CD4-positive, alpha-beta T cell treated with Interleukin-6 for 4 hours (primary cell): ENCODE measurements around the gene MND1.

Experiments
- DNase-seq: peaks from one replicate; pipeline ENCODE4 v3.0.0-alpha.2; 2020; ENCODE audit warnings: mixed read lengths

Gene MND1

DNA sequence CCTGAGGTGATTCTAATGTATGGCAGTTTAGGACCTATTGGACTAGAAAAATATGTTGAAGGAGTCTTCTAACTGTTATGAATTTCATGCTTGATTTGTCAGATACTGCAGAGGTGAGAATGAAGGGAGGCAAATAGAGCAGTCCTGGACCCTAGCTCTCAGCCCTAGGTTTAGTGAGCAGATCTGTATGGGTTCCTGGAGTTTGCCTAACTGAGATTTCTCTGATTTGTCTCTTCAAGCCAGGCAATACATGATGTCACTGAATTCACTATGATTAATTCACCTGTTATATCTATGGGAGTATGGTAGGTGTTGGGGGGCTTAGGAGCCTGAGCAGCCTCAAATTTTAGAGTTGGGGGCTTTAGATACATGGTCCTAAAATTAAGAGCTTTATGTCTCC lies 2.6 kb downstream of the MND1 start:
- no peak for DNase-seq

DNA sequence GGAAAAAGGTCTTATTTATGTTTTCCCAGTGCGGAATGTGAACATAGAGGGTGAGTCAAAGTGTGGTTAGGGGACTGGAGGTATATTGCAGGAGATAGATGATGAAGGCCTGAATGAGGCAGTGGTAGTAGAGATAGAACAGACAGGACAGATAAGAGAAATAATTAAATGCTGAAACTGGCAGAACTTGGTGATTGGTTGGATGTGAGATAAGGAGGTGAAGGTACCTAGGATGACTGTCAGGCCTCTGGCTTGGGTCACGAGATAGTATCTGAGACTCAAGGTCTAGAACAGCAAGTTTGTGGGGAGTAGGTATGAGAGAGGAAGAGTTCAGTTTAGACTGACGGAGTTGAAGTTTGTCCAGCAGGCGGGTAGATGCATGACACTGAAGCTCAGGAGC lies 3.5 kb downstream of the MND1 start:
- DNase-seq = no peak

DNA sequence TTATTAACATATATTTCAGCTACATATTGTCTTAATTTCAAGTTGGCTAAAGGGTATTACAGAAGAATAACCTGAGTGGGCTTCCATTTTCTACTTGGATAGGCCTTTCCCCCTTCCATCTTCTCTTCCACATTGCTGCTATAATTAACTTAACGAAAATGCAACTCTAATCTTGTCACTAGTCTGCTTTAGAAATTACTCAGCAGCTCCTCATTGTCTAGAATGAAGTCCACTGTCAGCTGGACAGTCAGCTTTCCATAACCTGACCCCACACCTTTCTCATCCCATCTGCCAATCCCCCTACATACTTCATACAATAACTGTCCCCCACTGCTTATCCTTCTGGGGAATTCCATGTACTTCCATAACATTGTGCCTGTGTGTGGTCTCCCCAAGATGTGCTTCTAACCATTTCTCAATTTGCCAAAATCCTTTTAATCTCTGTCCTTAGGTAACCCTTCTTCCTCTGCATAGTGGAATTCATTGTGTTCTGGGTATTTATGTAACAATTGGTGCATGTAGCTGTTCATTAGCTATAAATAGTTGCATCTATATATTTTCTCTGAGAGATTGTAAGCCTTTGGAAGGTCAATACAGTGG lies 4.8 kb downstream of the MND1 start:
- no peak for DNase-seq

DNA sequence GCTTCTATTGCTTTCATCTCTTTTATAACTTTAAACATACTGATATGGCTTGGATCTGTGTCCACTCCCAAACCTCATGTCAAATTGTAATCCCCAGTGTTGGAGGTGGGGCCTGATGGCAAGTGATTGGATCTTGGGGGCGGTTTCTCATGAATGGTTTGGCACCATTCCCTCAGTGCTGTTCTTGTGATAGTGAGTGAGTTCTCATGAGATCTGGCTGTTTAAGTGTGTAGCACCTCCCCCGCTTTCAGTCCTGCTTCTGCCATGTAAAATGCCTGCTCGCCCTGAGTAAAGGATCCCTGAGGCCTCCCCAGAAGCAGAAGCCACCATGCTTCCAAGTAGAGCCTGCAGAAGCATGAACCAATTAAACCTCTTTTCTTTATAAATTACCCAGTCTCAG lies 17.7 kb downstream of the MND1 start:
- no peak for DNase-seq

DNA sequence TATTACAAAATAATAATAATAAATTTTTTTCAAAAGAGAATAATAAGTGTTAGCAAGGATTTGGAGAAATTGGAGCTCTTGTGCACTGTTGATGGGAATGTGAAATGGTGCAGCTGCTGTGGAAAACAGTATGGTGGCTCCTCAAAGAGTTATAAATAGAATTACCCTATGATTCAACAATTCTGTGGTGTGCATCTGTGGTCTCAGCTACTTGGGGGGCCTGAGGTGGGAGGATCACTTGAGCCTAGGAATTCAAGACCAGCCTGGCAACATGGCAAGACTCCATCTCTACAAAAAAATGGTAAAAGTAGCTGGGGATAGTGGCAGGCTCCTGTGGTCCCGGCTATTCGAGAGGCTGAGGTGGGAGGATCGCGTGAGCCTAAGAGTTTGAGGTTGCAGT lies 19.6 kb downstream of the MND1 start:
- no peak for DNase-seq

DNA sequence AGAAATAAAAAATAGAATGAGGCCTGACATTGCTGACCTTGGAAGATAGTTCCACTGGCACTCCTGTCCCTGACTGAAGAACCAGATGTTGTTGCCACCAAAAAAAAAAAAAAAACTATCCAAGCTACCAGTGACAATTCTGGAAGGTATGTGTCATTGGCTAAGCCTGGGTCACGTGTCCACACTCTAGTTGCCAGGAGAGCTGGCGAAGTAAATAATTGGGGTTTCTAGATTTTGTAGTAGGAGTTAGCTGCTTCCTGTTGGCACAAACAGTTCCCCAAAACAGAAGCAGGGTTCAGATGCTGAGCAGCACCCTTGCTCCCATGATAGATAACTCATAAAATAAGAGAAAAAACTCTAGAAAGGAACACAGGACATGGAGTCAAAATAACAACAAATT lies 20.5 kb downstream of the MND1 start:
- no peak for DNase-seq

DNA sequence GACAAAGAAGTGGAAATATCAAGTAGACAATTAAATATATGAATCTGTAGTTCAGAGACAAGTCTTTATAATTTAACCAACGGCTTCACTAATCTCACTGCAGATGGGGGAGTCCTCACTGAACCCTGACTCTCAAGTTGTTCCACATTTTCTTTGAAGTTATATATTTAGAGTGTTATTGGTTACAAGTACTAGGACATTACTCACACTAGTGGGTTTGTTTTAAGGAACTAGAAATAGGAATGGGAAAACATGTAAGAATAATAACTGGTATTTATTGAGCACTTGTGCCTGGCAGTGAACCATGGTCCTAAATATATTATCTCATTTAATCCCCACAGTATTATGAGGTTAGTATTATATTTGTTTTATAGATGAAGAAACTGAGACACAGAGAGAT lies 22.0 kb downstream of the MND1 start:
- DNase-seq = no peak

DNA sequence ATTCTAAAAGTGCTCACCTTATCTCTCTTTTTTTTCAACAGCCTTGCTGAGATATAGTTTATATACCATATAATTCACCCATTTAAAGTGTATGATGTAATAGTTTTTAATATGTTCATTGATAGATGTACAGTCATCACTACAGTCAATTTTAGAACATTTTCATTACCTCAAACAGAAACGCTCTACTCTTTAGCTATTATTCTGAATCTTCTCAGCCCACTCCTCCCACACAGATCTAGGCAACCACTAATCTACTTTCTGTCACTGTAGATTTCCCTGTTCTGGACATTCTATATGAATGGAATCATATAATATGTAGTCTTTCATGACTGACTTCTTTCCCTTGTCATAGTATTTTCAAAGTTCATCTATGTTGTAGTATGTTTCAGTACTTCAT lies 22.6 kb downstream of the MND1 start:
- DNase-seq = no peak

DNA sequence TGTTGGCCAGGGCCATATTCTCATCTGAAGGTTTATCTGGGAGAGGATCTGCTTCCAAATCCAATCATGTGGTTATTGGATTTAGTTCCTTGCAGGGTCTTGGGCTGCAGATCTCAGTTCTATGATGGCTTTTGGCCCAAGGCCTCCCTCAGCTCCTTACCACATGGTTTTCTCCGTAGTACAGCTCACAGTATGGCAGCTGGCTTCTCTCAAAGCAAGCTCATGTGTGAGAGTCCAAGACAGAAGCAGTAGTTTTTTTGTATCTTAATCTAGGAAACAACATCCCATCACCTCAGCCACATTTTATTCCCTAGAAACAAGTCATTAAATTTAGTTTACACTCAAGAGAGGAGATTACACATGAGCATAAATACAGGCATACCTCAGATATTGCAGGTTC lies 24.5 kb downstream of the MND1 start:
- DNase-seq = no peak

DNA sequence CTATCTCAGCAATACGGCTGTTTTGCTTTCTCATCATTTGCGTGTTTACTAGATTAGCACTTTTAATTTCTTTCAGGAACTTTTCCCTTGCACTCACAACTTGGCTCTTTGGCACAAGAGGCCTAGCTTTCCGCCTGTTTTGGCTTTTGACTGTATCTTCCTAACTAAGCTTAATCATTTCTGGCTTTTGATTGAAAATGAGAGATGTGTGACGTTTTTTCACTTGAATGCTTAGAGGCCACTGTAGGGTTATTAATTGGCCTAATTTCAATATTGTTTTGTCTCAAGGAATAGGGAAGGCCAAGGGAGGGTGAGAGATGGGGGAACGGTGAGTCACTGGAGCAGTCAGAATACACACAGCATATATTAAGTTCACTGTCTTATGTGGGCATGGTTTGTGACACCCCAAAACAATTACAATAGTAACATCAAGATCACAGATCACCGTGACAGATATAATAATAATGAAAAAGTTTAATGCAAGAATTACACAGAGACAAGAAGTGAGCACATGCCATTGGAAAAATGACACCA lies 27.3 kb downstream of the MND1 start:
- no peak for DNase-seq

DNA sequence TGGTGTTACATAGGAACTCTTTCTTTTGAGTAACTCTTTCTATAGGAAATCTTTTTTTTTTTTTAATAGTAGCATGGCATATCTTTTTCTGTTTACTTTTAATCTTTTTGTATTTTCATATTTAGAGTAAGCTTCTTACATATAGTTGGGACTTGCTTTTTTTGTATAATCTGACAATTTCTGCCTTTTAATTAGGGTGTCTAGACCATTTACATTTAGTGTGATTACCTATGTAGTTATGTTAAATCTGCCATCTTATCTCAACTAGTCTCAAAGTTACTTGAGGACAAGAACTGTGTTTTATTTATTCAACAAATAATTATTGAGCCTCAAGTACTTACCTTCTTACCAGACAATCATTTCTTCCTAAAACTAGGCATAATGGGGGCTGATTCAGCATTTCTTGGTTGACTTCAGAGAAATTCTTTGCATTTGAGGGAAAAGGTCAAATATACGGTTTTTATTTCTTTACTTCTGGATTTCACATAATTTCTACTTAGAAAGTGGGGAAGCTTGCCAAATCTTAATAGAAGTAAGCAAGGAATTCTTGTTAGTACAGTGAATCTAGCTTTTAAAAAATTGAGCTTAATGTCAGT lies 28.6 kb downstream of the MND1 start:
- DNase-seq = no peak

DNA sequence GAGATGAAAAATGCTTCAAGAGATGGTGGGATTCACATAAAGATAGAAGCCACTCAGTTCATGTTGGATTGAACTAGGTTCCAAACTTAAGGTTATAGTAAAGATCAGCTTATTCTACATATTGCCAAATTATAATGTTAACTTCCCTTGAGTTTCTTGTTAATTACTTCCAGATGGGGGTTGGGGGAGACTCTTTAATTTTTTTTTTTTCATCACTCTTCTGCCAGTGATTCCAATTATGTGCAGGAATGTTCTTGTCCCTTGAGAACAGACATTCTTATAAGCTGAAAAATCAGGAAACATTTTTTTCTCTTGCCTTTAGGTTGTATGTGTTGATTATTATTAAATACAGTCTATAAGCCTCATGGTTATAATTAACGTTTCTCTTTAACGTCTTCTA lies 30.0 kb downstream of the MND1 start:
- DNase-seq = no peak

DNA sequence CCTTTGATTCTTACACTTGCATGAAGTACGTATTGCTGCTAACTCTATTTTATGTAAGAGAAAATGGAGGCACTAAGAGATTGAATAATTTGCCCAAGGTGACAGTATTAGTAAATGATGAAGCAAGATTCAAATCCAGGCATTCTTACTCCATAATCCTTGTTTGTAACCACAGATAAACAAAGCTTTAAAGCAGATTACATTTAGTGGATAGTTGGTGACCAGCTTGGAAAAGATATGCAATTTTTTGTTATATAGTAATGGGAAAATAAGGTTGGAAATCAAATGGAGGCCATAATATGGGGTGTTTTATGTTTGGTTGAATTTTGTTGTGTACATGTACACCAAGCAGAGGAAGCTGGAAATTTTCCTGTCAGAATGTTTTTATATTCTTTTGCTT lies 30.8 kb downstream of the MND1 start:
- DNase-seq = no peak

DNA sequence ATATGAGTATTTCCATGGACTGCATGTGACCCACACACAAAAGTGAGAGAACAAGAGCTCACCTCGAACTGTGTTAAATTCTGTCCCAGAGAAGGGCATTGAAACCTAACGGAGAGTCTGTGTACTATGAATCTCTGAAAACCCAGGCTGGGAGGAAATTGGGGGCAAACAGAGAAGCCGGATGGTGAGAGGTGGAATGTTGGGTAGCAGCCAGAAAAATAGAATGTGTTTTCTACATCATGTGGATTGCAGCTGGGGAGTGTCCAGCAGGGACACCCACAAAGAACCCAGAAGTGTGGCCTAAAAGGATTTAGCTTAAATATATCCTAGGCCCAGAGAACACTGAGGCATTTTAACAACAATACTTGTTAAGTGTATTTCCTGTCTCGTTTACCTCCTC lies 38.6 kb downstream of the MND1 start:
- no peak for DNase-seq

DNA sequence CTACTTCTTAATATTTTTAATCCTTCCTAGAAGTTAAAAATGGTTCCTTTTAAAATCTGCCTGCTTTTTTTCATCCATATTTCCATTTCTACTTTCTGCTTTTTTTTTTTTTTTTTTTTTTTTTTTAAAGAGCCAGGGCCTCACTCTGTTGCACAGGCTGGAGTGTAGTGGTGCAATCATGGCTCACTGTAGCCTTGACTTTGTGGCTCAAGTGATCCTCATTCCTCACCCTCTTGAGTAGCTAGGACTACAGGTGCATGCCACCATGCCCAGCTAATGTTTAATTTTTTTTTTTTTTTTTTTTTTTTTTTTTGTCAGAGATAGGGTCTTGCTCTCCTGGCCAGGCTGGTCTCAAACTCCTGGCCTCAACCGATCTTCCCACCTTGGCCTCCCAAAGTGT lies 39.7 kb downstream of the MND1 start:
- no peak for DNase-seq

DNA sequence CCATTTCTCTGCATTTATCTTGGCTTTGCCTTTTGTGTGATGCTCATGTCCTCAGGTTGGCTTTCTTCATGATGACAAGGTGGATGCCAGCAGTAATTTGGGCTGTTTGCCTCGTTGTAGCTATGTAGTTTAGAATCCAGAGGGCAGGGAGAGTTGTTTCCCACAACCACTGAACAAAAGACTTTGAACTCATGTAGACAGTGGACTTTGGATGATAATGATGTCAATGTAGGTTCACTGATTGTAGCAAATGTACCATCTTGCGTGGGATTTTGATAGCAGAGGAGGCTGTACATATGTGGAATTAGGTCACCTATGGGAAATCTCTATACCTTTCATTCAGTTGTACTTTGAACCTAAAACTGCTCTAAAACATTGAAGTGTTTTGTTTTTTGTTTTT lies 41.3 kb downstream of the MND1 start:
- DNase-seq = no peak

DNA sequence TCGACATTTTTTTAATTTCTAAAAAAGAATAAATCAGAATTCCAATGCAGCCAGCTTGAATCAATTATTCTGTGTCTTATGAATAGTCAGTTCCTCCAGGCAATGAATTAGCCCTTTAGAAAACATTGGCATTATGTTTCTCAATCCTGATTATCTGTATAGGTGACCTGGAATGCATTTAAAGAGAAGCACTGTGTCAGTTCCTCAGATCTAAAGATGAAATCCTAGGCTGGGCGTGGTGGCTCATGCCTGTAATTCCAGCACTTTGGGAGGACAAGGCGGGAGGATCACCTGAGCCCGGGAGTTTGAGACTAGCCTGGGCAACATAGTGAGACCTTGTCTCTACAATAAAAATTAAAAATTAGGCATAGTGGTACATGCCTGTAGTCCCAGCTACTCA lies 43.5 kb downstream of the MND1 start:
- DNase-seq = no peak

DNA sequence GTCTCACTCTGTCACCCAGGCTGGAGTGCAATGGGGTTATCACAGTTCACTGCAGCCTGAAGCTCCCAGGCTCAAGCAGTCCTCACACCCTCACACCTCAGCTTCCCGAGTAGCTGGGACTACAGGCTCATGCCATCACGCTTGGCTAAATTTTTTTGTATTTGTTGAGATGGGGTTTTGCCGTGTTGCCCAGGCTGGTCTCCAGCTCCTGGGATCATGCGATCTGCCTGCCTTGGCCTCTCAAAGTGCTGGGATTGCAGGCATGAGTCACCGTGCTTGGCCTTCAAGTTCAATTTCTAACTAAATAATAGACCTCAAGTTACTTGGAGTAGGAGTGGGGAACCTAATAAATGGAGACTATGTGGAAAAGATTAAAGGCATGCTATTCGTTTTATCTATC lies 48.9 kb downstream of the MND1 start:
- DNase-seq = no peak

DNA sequence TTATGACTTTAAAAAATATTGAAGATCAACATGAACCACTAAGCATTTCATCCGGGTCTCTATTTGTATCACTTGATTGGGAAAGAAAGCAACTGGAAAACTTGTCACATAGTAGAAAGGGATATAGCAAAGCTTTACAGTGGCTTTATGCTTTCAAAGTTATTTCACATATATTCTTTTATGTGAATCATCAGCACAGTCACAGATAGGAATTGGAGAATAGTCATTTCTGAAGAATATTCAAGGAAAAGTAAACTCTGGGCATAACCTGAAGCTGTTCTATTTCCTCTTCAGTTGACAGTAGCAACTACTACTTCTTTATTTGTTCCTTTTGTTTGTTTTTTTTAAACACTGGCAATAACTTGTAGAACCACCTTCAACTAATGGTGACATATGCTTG lies 50.5 kb downstream of the MND1 start:
- no peak for DNase-seq

DNA sequence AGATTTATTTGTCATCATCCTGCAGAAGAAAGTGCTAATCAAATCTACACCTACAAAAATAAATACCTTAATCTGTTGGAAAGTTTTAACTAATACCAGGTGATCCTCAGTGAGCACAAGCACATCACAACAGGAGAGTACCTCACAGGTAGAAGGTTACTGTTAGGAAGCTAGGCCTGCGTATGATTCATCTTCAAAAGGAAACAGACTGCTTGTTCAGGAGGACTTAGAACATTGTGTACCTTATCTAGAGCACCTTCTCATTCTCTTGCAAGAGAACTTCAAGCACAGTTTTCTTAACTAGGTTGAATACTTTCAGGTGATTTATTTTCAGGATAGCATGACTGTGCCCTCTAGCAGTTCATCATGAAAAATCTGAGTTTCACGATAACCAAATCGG lies 54.2 kb downstream of the MND1 start:
- DNase-seq = peak; percentile 3

DNA sequence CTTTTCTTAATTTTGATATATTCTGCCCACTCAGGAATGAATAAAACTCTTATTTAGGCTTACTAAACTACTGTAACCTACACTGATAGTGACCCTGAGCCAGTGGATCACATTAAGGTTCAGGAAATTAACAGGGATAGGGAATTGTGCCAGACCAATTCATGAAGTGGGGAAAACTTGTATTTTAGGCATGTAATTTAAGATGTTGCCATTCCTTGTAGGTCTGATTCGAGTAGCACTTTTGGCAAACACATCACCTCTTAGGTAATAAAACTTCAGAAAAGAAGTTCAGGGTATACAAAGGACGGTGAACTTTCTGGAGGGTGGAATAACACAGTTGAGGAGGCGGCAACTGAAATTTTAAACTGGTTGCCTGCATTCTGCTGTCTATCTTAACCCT lies 54.9 kb downstream of the MND1 start:
- DNase-seq = no peak

DNA sequence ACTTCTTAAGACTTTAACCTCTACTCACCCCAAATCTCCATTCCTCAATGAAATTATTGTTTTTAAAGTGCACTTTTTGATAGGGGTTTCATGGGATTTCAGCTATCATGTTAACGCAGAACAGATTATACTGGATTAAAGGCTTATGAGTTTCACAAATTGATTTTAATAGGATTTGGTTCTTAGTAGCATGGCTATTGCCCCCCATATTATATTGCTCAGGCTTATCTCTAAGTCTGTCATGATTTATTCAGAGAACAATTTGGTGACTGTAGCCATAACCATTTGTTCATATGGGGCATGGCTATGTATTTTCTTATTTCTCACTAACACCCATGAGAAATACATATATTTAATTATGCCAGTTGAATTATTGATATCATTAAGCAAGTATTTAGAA lies 57.0 kb downstream of the MND1 start:
- DNase-seq = no peak

DNA sequence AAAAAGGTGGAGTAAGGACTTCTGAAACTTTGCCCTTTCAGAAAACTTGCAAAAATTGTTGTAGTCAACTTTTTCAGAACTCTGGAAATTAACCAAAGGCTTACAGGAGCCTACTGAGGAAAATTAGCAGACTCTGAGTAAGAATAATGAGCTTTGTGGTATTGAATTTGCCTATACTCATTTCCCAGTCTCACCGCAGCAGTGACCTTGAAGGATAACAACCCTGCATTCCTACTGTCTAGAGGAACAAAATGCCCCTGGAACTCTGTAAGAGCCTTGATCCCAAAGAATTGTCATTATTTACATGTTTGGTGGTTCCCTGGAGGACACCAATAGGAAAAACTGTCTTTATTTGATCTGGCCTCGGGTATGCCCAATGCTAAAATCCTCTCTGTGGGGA lies 57.9 kb downstream of the MND1 start:
- no peak for DNase-seq

DNA sequence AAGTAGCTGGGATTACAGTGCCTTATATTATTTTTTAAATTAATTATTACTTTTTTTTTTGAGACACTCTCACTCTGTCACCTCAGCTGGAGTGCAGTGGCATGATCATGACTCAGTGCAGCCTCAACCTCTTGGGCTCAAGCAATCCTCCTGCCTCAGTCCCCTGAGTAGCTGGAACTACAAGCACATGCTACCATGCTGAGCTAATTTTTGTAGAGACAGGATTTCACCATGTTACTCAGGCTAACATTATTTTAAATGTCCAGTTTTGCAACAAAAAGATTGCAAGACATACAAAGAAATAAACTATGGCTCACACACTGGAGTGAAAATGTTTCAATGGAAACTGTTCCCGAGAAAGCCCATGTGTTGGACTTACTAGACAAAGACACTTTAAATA lies 59.2 kb downstream of the MND1 start:
- no peak for DNase-seq

DNA sequence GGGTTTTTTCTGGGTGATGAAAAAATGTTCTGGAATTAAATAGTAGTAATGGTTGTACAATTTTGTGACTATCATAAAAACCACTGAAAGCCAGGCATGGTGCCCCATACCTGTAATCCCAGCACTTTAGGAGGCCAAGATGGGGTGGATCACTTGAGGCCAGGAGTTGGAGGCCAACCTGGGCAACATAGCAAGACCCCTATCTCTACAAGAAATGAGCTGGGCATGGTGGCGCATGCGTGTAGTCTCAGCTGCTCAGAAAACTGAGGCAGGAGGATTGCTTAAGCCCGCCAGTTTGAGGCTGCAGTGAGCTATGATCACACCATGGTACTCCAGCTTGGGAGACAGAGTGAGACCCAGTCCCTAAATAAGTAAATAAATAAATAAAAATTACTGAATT lies 63.4 kb downstream of the MND1 start:
- no peak for DNase-seq
